WTC11 (cell line): ENCODE data around the gene MTA1. TPM values are rescaled to one million over a fixed set of nuclear protein-coding genes. Genes with fewer than 3 reads are reported as not detected.

ENCODE experiments used
- ATAC-seq: fragments of 200-7000 bp; cut with Tn5 transposase; 2 replicates; pipeline ENCODE4 v1.10.0; 2021; ENCODE audit warnings: mild to moderate bottlenecking, moderate library complexity
- CTCF ChIA-PET: fragments of 300-600 bp; sonication (Branson Sonifier 250); formaldehyde crosslinking; loops from one replicate; lab custom pipeline; 2021; ENCODE audit warnings: antibody characterized with exemption; lab: Charles Lee
- POLR2A ChIA-PET: fragments of 350-600 bp; sonication (Branson Sonifier 250); formaldehyde crosslinking; loops from one replicate; lab custom pipeline; 2021; ENCODE audit warnings: antibody characterized with exemption; lab: Charles Lee
- DNase-seq: peaks from one replicate; pipeline ENCODE4 v3.0.0; 2021; ENCODE audit warnings: low spot score
- H3K27ac Mint-ChIP-seq: 2 replicates; pipeline ENCODE4 v1.8.0; 2021; ENCODE audit warnings: mixed read lengths
- H3K27me3 Mint-ChIP-seq: 2 replicates; pipeline ENCODE4 v1.8.0; 2021; ENCODE audit warnings: low read depth, mild to moderate bottlenecking, moderate library complexity, mixed read lengths
- H3K36me3 Mint-ChIP-seq: 2 replicates; pipeline ENCODE4 v1.8.0; 2021; ENCODE audit warnings: mixed read lengths
- H3K4me1 Mint-ChIP-seq: 2 replicates; pipeline ENCODE4 v1.8.0; 2022; ENCODE audit warnings: mixed read lengths
- H3K4me3 Mint-ChIP-seq: 2 replicates; pipeline ENCODE4 v1.8.0; 2021; ENCODE audit warnings: mild to moderate bottlenecking, moderate library complexity, mixed read lengths
- H3K9me3 Mint-ChIP-seq: 2 replicates; pipeline ENCODE4 v1.8.0; 2021; ENCODE audit warnings: mixed read lengths
- AR ChIP-seq: fragments of 250-450 bp; sonication (Bioruptor Pico); IDR thresholded peaks from 2 replicates; pipeline ENCODE4 v1.9.0; 2021; ENCODE audit warnings: mild to moderate bottlenecking
- ATF1 ChIP-seq: sonication (generic); formaldehyde crosslinking; IDR thresholded peaks from 2 replicates; pipeline ENCODE4 v1.8.1; 2023; ENCODE audit warnings: mild to moderate bottlenecking, moderate library complexity, missing genetic modification reagents
- ATF3 ChIP-seq: sonication (generic); formaldehyde crosslinking; conservative IDR thresholded peaks from 2 replicates; pipeline ENCODE4 v1.8.1; 2022; ENCODE audit warnings: mild to moderate bottlenecking, missing genetic modification reagents
- ATF6 ChIP-seq: sonication (generic); formaldehyde crosslinking; IDR thresholded peaks from 2 replicates; pipeline ENCODE4 v1.8.1; 2023; ENCODE audit warnings: mild to moderate bottlenecking, missing genetic modification reagents
- CDX4 ChIP-seq: fragments of 250-450 bp; sonication (Bioruptor Pico); IDR thresholded peaks from 2 replicates; pipeline ENCODE4 v1.9.0; 2021; ENCODE audit warnings: moderate library complexity, mild to moderate bottlenecking, inconsistent platforms, borderline replicate concordance
- E2F4 ChIP-seq: sonication (generic); formaldehyde crosslinking; IDR thresholded peaks from 2 replicates; pipeline ENCODE4 v1.8.1; 2022; ENCODE audit warnings: low read depth, mild to moderate bottlenecking, moderate library complexity, missing genetic modification reagents, borderline replicate concordance
- E2F5 ChIP-seq: sonication (generic); formaldehyde crosslinking; IDR thresholded peaks from 2 replicates; pipeline ENCODE4 v1.8.1; 2022; ENCODE audit warnings: mild to moderate bottlenecking, moderate library complexity, missing genetic modification reagents
- ESRRA ChIP-seq: sonication (generic); formaldehyde crosslinking; IDR thresholded peaks from 2 replicates; pipeline ENCODE4 v1.8.1; 2022; ENCODE audit warnings: mild to moderate bottlenecking, missing genetic modification reagents, borderline replicate concordance
- FOXJ3 ChIP-seq: sonication (generic); formaldehyde crosslinking; IDR thresholded peaks from 2 replicates; pipeline ENCODE4 v1.9.0; 2021; ENCODE audit warnings: missing genetic modification reagents, mild to moderate bottlenecking, borderline replicate concordance
- GRHL2 ChIP-seq: fragments of 250-450 bp; sonication (Bioruptor Pico); IDR thresholded peaks from 2 replicates; pipeline ENCODE4 v1.8.0; 2022; ENCODE audit warnings: mild to moderate bottlenecking, moderate library complexity; ENCODE audit not compliant: insufficient replicate concordance, severe bottlenecking
- HMGA2 ChIP-seq: fragments of 250-450 bp; sonication (Bioruptor Pico); IDR thresholded peaks from 2 replicates; pipeline ENCODE4 v1.4.0; 2021; ENCODE audit warnings: mild to moderate bottlenecking, moderate library complexity
- MAX ChIP-seq: sonication (generic); formaldehyde crosslinking; IDR thresholded peaks from 2 replicates; pipeline ENCODE4 v1.8.0; 2022; ENCODE audit warnings: mild to moderate bottlenecking, missing genetic modification reagents
- NR1H2 ChIP-seq: sonication (generic); formaldehyde crosslinking; IDR thresholded peaks from 2 replicates; pipeline ENCODE4 v1.9.0; 2021; ENCODE audit warnings: mild to moderate bottlenecking, moderate library complexity, missing genetic modification reagents
- NR2C2 ChIP-seq: sonication (generic); formaldehyde crosslinking; IDR thresholded peaks from 2 replicates; pipeline ENCODE4 v1.8.0; 2022; ENCODE audit warnings: mild to moderate bottlenecking, missing genetic modification reagents
- RORB ChIP-seq: fragments of 250-450 bp; sonication (Bioruptor Pico); IDR thresholded peaks from 2 replicates; pipeline ENCODE4 v1.9.0; 2021; ENCODE audit warnings: mild to moderate bottlenecking
- SOX15 ChIP-seq: fragments of 250-450 bp; sonication (Bioruptor Pico); IDR thresholded peaks from 2 replicates; pipeline ENCODE4 v1.9.0; 2021; ENCODE audit warnings: mild to moderate bottlenecking
- STAT6 ChIP-seq: sonication (generic); formaldehyde crosslinking; conservative IDR thresholded peaks from 2 replicates; pipeline ENCODE4 v1.8.1; 2023; ENCODE audit warnings: mild to moderate bottlenecking, low read depth, missing genetic modification reagents, moderate library complexity
- ZBTB43 ChIP-seq: sonication (generic); formaldehyde crosslinking; IDR thresholded peaks from 2 replicates; pipeline ENCODE4 v1.8.1; 2023; ENCODE audit warnings: mild to moderate bottlenecking, missing genetic modification reagents
- ZNF317 ChIP-seq: sonication (generic); formaldehyde crosslinking; IDR thresholded peaks from 2 replicates; pipeline ENCODE4 v1.8.1; 2023; ENCODE audit warnings: low read depth, mild to moderate bottlenecking, moderate library complexity, missing genetic modification reagents, borderline replicate concordance
- ZNF396 ChIP-seq: fragments of 250-450 bp; sonication (Bioruptor Pico); IDR thresholded peaks from 2 replicates; pipeline ENCODE4 v1.8.0; 2021; ENCODE audit warnings: mild to moderate bottlenecking, moderate library complexity, borderline replicate concordance
- ZNF416 ChIP-seq: fragments of 250-450 bp; sonication (Bioruptor Pico); IDR thresholded peaks from 2 replicates; pipeline ENCODE4 v1.9.0; 2021; ENCODE audit warnings: mild to moderate bottlenecking, inconsistent platforms
- total RNA-seq: library from RNA; stranded (reverse); gene quantifications from 3 replicates; pipeline ENCODE4 v1.2.3, GENCODE V29; 2021

MTA1 gene
- total RNA-seq, 1 experiment from 2014 or later: 279 TPM

- no peaks in the 10 kb centered on the region for H3K9me3 Mint-ChIP-seq
- ATAC-seq: peak; percentile 62
- H3K4me3 Mint-ChIP-seq: peak overlapping the region; percentile 40
- no peak overlapping the region for H3K27ac Mint-ChIP-seq
- CTCF ChIA-PET: interaction anchor here (0.6 to 5.1 kb wide), 64 partner anchors 9 to 712 kb away, joined by 3 to 116 read pairs (median 4); partner anchors contain the start of genes BRF1, CDCA4, JAG2 and NUDT14
- H3K4me1 Mint-ChIP-seq: peaks cover 21% of the 10 kb centered on the region
- POLR2A ChIA-PET: interaction anchor here (1.3 to 1.7 kb wide), 4 partner anchors 9 to 11 kb away, joined by 3 to 10 read pairs (median 4); no protein-coding TSS in a partner anchor
- peaks cover 86% of the 10 kb centered on the region for H3K27me3 Mint-ChIP-seq
- DNase-seq: peak; percentile 96
- H3K36me3 Mint-ChIP-seq: no peaks in the 10 kb centered on the region
- TF ChIP-seq AR (no peak), ZNF396 (CRISPR knock-in tag) (no peak), E2F5 (CRISPR knock-in tag) (peak; percentile 32; the same call in 1 of the 2 replicates), ZNF317 (CRISPR knock-in tag) (no peak), ATF1 (CRISPR knock-in tag) (no peak), ATF6 (CRISPR knock-in tag) (no peak), HMGA2 (CRISPR knock-in tag) (no peak), SOX15 (CRISPR knock-in tag) (no peak), FOXJ3 (CRISPR knock-in tag) (no peak), ESRRA (CRISPR knock-in tag) (no peak), MAX (CRISPR knock-in tag) (peak; percentile 81; the same call in 1 of the 2 replicates), CDX4 (CRISPR knock-in tag) (no peak), E2F4 (CRISPR knock-in tag) (no peak), ATF3 (CRISPR knock-in tag) (no peak), RORB (CRISPR knock-in tag) (no peak), GRHL2 (CRISPR knock-in tag) (no peak), NR2C2 (CRISPR knock-in tag) (no peak), ZBTB43 (CRISPR knock-in tag) (0 out of 2 replicates have a peak, but pooled peaks have one; percentile 55), NR1H2 (CRISPR knock-in tag) (no peak), STAT6 (CRISPR knock-in tag) (no peak), ZNF416 (CRISPR knock-in tag) (no peak)
Observed at GRCh38 chr14:105480807-105481801, 61.5 kb downstream of the MTA1 start.
